Psoas muscle (tissue), 8 donors: ENCODE data around the gene ECPAS. TPM values are rescaled to one million over a fixed set of nuclear protein-coding genes. Genes with fewer than 3 reads are reported as not detected.
"Not testable (repeated sequence)": the region's sequence is repeated elsewhere in the genome, so short reads cannot be mapped to it uniquely, and the experiment has no call there.

Source experiments
- ATAC-seq, 4 donors: fragments of 200-7000 bp; cut with Tn5 transposase; one replicate each; pipeline ENCODE4 v1.9.1; 2020; ENCODE audit warnings: moderate library complexity in 3 of 4, mild to moderate bottlenecking in 2 of 4
- DNase-seq, 2 donors: peaks; one replicate each; pipeline ENCODE4 v3.0.0-alpha.2; 2020
- H3K27ac ChIP-seq: fragments of 200-600 bp; one replicate; pipeline ENCODE4 v1.8.0; 2022
- H3K27me3 ChIP-seq, 3 donors: fragments of 200-600 bp in 1 of 3; one replicate each; pipeline versions ENCODE4 v1.6.1 to v1.8.0; 2013 to 2022; ENCODE audit warnings: low read length in 2 of 3, mild to moderate bottlenecking in 2 of 3, moderate library complexity in 1 of 3; ENCODE audit not compliant: insufficient read depth in 3 of 3
- H3K36me3 ChIP-seq, 2 donors: fragments of 200-600 bp in 1 of 2; one replicate each; pipeline versions ENCODE4 v1.6.1 to v1.8.0; 2013 to 2022; ENCODE audit warnings: low read depth in 1 of 2, mild to moderate bottlenecking in 1 of 2, moderate library complexity in 1 of 2; ENCODE audit not compliant: insufficient read depth in 1 of 2
- H3K4me1 ChIP-seq: fragments of 200-600 bp; one replicate; pipeline ENCODE4 v1.8.0; 2022
- H3K4me3 ChIP-seq: fragments of 200-600 bp; one replicate; pipeline ENCODE4 v1.8.0; 2022; ENCODE audit warnings: mild to moderate bottlenecking
- H3K9me3 ChIP-seq: fragments of 200-600 bp; one replicate; pipeline ENCODE4 v1.8.0; 2022
- WGBS, 3 donors: extraction: QIAGEN DNeasy Blood & Tissue Kit; methylation state at CpG; one replicate each; pipeline versions ENCODE4 v1.1.6 to v1.1.7; 2013; 5-methylcytosine and 5-hydroxymethylcytosine counted together
- intact Hi-C, 2 donors: fragments of 100-400 bp; cut with DNase I; formaldehyde crosslinking; loops; one replicate each; pipeline versions ENCODE4 v1.11.0 to v1.14.2; 2022
- polyA plus RNA-seq, 3 donors: library from polyadenylated mRNA; stranded (reverse); fragments of 200-250 nt; gene quantifications; one replicate each; pipeline ENCODE4 v1.2.3, GENCODE V29; 2013
- total RNA-seq, 4 donors: library from RNA; stranded (reverse); fragmentation: NEBNext Ultra II Directional in 2 of 4; extraction: Animal tissue kit (Norgen Biotek cat#: 25700) in 2 of 4; gene quantifications; one replicate each; pipeline versions ENCODE4 v1.2.1 to v1.2.4, GENCODE V29; 2021 to 2023
- TF ChIP-seq, protein P1 (sequence below): fragments of 200-600 bp; IDR thresholded peaks from one replicate; pipeline ENCODE4 v1.8.0; 2022; ENCODE audit warnings: antibody characterized with exemption
- donor health status: healthy with polysubstance abuse.
- donor health status: DM: no; HTN: no; CAD: no; lungs with moderate emphysema.
- donor health status: Bipolar disorder and iron deficiency.
- donor health status: healthy.
- donor health status: DM: yes; HTN: yes; CAD: no.
- donor health status: DM: no; HTN: no; CAD: no.
- donor health status: DM: no; HTN: no; CAD: no.
- donor health status: DM: yes; HTN: yes; CAD: no.

ECPAS gene
- total and polyA plus RNA-seq, 7 donors = 95.9 to 456 (median 307) TPM

- TF ChIP-seq, protein P1, sequence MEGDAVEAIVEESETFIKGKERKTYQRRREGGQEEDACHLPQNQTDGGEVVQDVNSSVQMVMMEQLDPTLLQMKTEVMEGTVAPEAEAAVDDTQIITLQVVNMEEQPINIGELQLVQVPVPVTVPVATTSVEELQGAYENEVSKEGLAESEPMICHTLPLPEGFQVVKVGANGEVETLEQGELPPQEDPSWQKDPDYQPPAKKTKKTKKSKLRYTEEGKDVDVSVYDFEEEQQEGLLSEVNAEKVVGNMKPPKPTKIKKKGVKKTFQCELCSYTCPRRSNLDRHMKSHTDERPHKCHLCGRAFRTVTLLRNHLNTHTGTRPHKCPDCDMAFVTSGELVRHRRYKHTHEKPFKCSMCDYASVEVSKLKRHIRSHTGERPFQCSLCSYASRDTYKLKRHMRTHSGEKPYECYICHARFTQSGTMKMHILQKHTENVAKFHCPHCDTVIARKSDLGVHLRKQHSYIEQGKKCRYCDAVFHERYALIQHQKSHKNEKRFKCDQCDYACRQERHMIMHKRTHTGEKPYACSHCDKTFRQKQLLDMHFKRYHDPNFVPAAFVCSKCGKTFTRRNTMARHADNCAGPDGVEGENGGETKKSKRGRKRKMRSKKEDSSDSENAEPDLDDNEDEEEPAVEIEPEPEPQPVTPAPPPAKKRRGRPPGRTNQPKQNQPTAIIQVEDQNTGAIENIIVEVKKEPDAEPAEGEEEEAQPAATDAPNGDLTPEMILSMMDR = no peak
- Histone ChIP-seq H3K9me3 (no peaks in the 10 kb centered on the region), H3K4me3 (no peak overlapping the region), H3K4me1 (no peaks in the 10 kb centered on the region), H3K36me3 (no peaks in the 10 kb centered on the region), H3K27me3 (no peaks in the 10 kb centered on the region), H3K27ac (no peak overlapping the region)
- peak in 1 of 4 donors; percentile 14 for ATAC-seq
- no peak for DNase-seq
- intact Hi-C loops = no loop called here
- 77 to 88% (median 85%) methylated on average over 5 of the region's 5 CpGs for WGBS, 3 donors
These were observed 134.4 kb downstream of the ECPAS start for GRCh38 chr9:111349766-111350165.

GRCh38 chr9:111348821-111349271 lies 135.3 kb downstream of the ECPAS start:
- H3K9me3 ChIP-seq = no peaks in the 10 kb centered on the region

DNA sequence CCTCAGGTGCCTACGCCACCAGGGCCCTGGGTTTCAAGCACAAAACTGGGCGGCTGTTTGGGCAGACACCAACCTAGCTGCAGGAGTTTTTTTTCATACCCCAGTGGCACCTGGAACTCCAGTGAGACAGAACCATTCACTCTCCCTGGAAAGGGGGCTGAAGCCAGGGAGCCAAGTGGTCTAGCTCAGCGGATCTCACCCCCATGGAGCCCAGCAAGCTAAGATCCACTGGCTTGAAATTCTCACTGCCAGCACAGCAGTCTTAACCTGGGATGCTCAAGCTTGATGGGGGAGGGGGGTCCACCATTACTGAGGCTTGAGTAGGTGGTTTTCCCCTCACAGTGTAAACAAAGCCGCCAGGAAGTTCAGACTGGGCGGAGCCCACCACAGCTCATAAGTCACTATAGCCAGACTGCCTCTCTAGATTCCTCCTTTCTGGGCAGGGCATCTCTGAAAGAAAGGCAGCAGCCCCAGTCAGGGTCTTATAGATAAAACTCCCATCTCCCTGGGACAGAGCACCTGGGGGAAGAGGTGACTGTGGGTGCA lies 149.8 kb downstream of the ECPAS start:
- H3K36me3 ChIP-seq, H3K27me3 ChIP-seq, H3K27ac ChIP-seq, intact Hi-C loops, H3K4me1 ChIP-seq, ATAC-seq, DNase-seq, H3K4me3 ChIP-seq, H3K9me3 ChIP-seq: not testable (repeated sequence)
- 73 to 80% (median 78%) methylated on average over 5 of the region's 5 CpGs for WGBS, 3 donors

More at GRCh38 chr9:111348821-111349271, 135.3 kb downstream of the ECPAS start:
- Histone ChIP-seq H3K27ac (no peak overlapping the region), H3K36me3 (no peaks in the 10 kb centered on the region), H3K4me3 (no peak overlapping the region), H3K4me1 (no peaks in the 10 kb centered on the region), H3K27me3 (no peaks in the 10 kb centered on the region)
- peak in 1 of 4 donors; percentile 28 for ATAC-seq
- DNase-seq = no peak
- 54 to 71% (median 62%) methylated on average over 4 of the region's 4 CpGs for WGBS, 3 donors
- TF ChIP-seq, protein P1 = no peak
- intact Hi-C loops = no loop called here

- 82 to 90% (median 88%) methylated on average over 4 of the region's 4 CpGs for WGBS, 3 donors
- H3K27ac ChIP-seq = no peak within 1 kb of the TSS
- H3K27me3 ChIP-seq = peaks cover 0 to 11% (median 6%) of the 10 kb centered on the region in 3 donors
- DNase-seq (no peak), ATAC-seq (no peak)
- intact Hi-C loops = no loop called here
- TF ChIP-seq, protein P1 = no peak
- H3K4me3 ChIP-seq = no peak within 1 kb of the TSS
- no peaks in the 10 kb centered on the region for H3K9me3 ChIP-seq
- H3K36me3 ChIP-seq = no peaks in the 10 kb centered on the region
- no peaks in the 10 kb centered on the region for H3K4me1 ChIP-seq
These were observed 154.1 kb downstream of the ECPAS start, which contains the start of gene OR2K2 for GRCh38 chr9:111330124-111330523. Gene OR2K2, minus strand, starts transcription at chr9:111330224. Its CDS starts 1,791 bp downstream, at chr9:111328433.

DNA sequence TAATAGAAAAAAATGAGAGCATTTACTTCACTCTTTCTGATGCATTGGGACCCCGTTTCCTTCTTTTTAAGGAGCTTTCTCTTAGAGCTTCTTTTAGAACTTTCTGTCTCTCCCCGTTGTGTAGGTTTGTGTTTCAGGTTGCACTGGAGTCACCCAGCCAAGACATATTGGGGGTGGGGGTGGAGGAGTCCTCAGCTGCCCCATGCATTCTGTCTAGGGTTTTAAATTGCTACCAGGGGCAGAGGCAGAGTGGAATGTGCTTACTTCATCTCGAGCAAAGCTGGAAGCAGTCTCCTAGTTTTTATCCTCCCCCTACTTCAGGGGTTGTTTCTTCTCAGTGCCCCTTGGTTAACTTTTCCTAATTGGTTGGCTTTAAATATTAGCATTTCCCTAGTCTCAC lies 163.6 kb downstream of the ECPAS start:
- 39 to 54% (median 41%) methylated on average over 3 of the region's 3 CpGs for WGBS, 3 donors
- H3K9me3 ChIP-seq = no peaks in the 10 kb centered on the region
- no peak overlapping the region for H3K27ac ChIP-seq
- no peaks in the 10 kb centered on the region for H3K4me1 ChIP-seq
- no peaks in the 10 kb centered on the region for H3K36me3 ChIP-seq
- ATAC-seq (no peak), DNase-seq (no peak)
- no peak overlapping the region for H3K4me3 ChIP-seq
- TF ChIP-seq, protein P1 = no peak
- H3K27me3 ChIP-seq = no peaks in the 10 kb centered on the region
- intact Hi-C loops = no loop called here
